Progenitor cell of endocrine pancreas (in vitro differentiated cells): ENCODE data around the gene CLIC6. TPM values are rescaled to one million over a fixed set of nuclear protein-coding genes. Genes with fewer than 3 reads are reported as not detected.

Experiments used
- DNase-seq: peaks from one replicate; pipeline ENCODE4 v3.0.0; 2021; ENCODE audit warnings: low spot score; ENCODE audit not compliant: unreplicated experiment
- H3K27ac Mint-ChIP-seq: 2 replicates; pipeline ENCODE4 v1.8.0; 2021; ENCODE audit warnings: mild to moderate bottlenecking, moderate library complexity, mixed read lengths
- H3K27me3 Mint-ChIP-seq: 2 replicates; pipeline ENCODE4 v1.8.0; 2021; ENCODE audit warnings: mixed read lengths
- H3K36me3 Mint-ChIP-seq: 2 replicates; pipeline ENCODE4 v1.8.0; 2022; ENCODE audit warnings: mixed read lengths; ENCODE audit not compliant: insufficient read depth
- H3K4me1 Mint-ChIP-seq: 2 replicates; pipeline ENCODE4 v1.8.0; 2021; ENCODE audit warnings: low read depth, mixed read lengths
- H3K4me3 Mint-ChIP-seq: 2 replicates; pipeline ENCODE4 v1.8.0; 2021; ENCODE audit warnings: low read depth, mild to moderate bottlenecking, moderate library complexity, mixed read lengths
- H3K9me3 Mint-ChIP-seq: 2 replicates; pipeline ENCODE4 v1.8.0; 2021; ENCODE audit warnings: low read depth, mixed read lengths
- total RNA-seq: library from RNA; stranded (reverse); gene quantifications from 2 replicates; pipeline ENCODE4 v1.2.1, GENCODE V29; 2021
- TF ChIP-seq, protein P1 (sequence below): fragments of 200-600 bp; sonication (generic); IDR thresholded peaks from one replicate; pipeline ENCODE4 v1.5.0; 2021; ENCODE audit warnings: antibody characterized with exemption, mild to moderate bottlenecking; ENCODE audit not compliant: unreplicated experiment

CLIC6 gene
- total RNA-seq, 1 donor from 2014 or later = 14.1 TPM

DNA sequence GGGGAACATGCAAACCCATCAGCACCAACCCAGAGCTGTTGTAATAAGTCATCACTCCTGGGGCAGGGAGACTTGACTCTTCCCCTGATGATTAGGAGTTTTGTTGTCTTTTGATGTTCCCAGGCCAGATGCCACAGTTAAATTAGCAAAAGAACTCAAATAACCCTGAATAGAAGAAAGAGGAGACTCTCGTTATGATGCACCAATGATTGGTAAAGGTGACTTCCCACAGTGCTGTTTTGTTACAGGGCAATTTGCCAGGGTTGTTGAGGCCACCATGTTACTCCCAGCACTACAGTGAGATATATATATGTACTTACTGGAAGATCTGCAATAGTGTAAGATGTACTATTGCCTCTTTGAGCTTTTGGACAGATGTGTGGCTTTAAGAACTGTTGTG, 29.5 kb upstream of the CLIC6 start:
- DNase-seq = no peak
- H3K36me3 Mint-ChIP-seq = no peaks in the 10 kb centered on the region
- H3K9me3 Mint-ChIP-seq = no peaks in the 10 kb centered on the region
- no peak overlapping the region for H3K27ac Mint-ChIP-seq
- peaks cover 7% of the 10 kb centered on the region for H3K27me3 Mint-ChIP-seq
- H3K4me1 Mint-ChIP-seq = no peaks in the 10 kb centered on the region
- no peak overlapping the region for H3K4me3 Mint-ChIP-seq
- TF ChIP-seq, protein P1, sequence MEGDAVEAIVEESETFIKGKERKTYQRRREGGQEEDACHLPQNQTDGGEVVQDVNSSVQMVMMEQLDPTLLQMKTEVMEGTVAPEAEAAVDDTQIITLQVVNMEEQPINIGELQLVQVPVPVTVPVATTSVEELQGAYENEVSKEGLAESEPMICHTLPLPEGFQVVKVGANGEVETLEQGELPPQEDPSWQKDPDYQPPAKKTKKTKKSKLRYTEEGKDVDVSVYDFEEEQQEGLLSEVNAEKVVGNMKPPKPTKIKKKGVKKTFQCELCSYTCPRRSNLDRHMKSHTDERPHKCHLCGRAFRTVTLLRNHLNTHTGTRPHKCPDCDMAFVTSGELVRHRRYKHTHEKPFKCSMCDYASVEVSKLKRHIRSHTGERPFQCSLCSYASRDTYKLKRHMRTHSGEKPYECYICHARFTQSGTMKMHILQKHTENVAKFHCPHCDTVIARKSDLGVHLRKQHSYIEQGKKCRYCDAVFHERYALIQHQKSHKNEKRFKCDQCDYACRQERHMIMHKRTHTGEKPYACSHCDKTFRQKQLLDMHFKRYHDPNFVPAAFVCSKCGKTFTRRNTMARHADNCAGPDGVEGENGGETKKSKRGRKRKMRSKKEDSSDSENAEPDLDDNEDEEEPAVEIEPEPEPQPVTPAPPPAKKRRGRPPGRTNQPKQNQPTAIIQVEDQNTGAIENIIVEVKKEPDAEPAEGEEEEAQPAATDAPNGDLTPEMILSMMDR = no peak

DNA sequence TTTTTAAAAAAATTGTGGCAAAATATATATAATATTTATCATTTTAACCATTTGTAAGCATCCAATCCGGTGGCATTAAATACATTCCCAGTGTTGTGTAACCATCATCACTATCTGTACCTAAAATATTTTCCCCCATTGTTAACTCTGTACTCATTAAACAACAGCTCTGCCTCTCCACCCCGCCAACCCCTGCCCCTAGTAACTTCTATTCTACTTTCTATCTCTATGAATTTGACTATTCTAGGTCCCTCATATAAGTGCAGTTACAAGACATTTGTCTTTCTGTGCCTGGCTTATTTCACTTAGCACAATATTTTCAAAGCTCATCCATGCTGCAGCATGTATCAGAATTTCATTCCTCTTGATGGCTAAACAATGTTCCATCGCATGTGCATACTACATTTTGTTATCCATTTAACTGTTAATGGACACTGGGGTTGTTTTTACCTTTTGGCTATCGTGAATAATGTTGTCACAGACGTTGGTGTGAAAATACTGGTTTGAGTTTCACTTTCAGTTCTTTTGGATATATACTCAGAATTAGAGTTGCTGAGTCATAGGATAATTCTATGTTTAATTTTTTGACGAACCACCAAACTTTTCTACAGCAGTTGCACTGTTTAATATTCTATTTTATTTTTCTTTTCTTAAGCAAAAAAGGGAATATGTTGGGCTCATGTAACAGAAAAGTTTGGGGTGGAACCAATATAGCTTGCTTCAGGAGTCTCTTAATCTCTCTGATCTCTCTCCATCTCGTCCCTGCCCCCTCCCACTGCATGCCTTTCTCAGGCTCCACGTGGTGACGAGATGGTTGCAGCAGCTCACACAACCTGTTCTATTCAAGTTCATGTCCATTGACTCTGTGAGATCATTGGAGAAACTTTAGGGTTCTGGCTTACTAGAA, 28.7 kb upstream of the CLIC6 start:
- TF ChIP-seq, protein P1 = no peak
- Mint-ChIP-seq H3K9me3 (no peaks in the 10 kb centered on the region), H3K36me3 (no peaks in the 10 kb centered on the region), H3K4me1 (peaks cover 2% of the 10 kb centered on the region), H3K27ac (no peak overlapping the region), H3K4me3 (no peak overlapping the region), H3K27me3 (peaks cover 7% of the 10 kb centered on the region)
- no peak for DNase-seq

DNA sequence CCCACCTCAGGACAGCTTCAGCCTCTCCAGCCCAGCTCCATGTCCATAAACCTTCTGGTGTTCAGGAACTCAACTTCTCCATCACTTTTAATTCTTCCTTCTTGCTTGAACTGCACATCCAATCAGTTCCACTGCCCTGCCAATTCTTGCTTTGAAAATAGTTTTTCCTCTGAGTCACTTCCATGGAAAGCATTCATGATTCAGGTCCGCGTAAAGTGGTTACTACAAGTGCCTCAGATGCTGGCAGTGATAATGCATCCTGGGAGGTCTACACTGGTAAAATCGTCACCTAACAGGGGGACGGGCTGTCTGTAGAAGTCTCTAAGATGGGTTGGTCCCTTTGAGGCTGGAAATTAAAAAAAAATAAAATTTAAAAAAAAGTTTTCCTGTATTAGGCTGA, 27.9 kb upstream of the CLIC6 start:
- H3K9me3 Mint-ChIP-seq = no peaks in the 10 kb centered on the region

DNA sequence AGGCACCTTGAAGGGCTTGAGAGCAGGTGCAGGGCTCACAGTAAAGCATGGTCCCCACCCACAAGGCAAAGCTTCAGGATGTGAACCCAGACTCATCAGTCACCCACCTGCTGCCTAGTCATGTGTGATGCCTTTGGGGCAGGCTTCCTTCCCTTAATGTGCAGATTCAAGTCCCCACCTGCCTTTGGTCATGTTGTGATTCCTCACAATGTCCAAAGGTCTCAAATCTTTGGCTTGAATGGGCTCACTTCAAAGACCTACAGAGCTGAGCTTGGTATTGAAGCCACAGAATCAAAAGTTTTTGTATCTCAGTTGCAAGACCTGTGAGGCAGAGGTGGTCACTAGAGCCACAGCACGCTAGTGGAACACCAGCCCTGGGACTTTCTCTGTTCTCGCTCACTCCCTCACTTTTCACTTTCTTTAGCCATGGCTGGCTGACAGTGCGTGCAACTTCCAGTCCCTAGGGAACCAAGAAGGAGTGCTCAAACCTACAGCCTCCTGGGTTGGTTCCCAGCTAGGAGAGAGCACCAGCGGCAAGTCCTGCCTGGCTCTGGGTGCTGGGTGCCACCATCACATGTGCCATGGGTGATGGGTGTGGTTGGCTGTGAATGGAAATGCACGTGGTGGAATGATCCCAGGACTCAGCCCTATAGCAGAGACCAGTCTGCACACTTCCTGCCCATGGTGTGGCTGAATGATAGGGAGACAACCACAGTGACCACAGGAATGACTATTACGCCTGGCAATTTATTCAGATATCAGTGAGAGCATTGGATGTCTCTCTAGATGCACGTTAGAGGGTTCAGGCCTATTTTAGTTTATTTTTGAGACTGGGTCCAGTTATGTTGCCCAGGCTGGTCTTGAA, 26.4 kb upstream of the CLIC6 start:
- TF ChIP-seq, protein P1 = no peak
- no peak overlapping the region for H3K27ac Mint-ChIP-seq
- peaks cover 6% of the 10 kb centered on the region for H3K4me1 Mint-ChIP-seq
- no peak for DNase-seq
- no peaks in the 10 kb centered on the region for H3K27me3 Mint-ChIP-seq
- no peaks in the 10 kb centered on the region for H3K36me3 Mint-ChIP-seq
- H3K4me3 Mint-ChIP-seq = no peak overlapping the region
- H3K9me3 Mint-ChIP-seq = no peaks in the 10 kb centered on the region

More for the DNA sequence above, 27.9 kb upstream of the CLIC6 start:
- Mint-ChIP-seq H3K4me1 (peaks cover 3% of the 10 kb centered on the region), H3K4me3 (no peak overlapping the region), H3K27ac (no peak overlapping the region), H3K36me3 (no peaks in the 10 kb centered on the region), H3K27me3 (peaks cover 7% of the 10 kb centered on the region)
- TF ChIP-seq, protein P1 = no peak
- no peak for DNase-seq

DNA sequence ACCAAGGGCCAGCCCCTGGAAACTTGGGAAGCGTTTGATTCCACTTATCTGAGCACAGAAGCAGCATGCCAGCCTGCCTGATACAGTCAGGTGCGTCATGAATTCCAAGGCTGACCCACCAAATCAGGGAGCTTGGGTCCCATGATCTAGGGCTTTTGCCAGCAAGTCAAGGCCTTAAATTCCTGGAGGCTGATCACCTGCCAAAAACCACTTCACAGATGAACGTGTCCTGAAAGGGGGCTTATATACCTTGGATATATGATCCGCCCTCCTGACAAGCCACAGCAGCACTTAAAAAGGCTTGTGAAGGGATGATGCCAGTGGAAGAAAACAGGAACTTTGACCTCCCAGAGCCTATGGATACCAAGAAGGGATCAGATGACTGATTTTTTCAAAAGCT, 24.0 kb upstream of the CLIC6 start:
- Mint-ChIP-seq H3K36me3 (no peaks in the 10 kb centered on the region), H3K27me3 (no peaks in the 10 kb centered on the region), H3K27ac (no peak overlapping the region), H3K4me1 (peaks cover 22% of the 10 kb centered on the region), H3K9me3 (no peaks in the 10 kb centered on the region), H3K4me3 (no peak overlapping the region)
- TF ChIP-seq, protein P1 = no peak
- no peak for DNase-seq
